NCI-H2171 treated with DMSO at 0.1 percent for 48 hours (cell line): Measurements from ENCODE around the gene NMB.

ENCODE experiments used
- DNase-seq: peaks from one replicate; lab custom pipeline; 2025; lab: John Stamatoyannopoulos, UW

The NMB gene

GRCh38 chr15:84611631-84612030 lies 46.4 kb downstream of the NMB start:
- DNase-seq: no peak

GRCh38 chr15:84609818-84610525 lies 48.0 kb downstream of the NMB start:
- no peak for DNase-seq

- no peak for DNase-seq
These were observed 49.2 kb downstream of the NMB start for GRCh38 chr15:84608707-84609284.

- no peak for DNase-seq
These were observed 51.3 kb downstream of the NMB start for GRCh38 chr15:84606653-84607120.

GRCh38 chr15:84605554-84605882 lies 52.5 kb downstream of the NMB start:
- DNase-seq: no peak
